Endodermal cell (in vitro differentiated cells): ENCODE results near the gene LAMA4. TPM values are rescaled to one million over a fixed set of nuclear protein-coding genes. Genes with fewer than 3 reads are reported as not detected.

Experiments
- DNase-seq: peaks from one replicate; pipeline ENCODE4 v3.0.0-alpha.2; 2017
- H3K27ac ChIP-seq: 2 replicates; pipeline ENCODE4 v1.5.1; 2013; ENCODE audit warnings: mild to moderate bottlenecking, low read depth, low read length, moderate library complexity
- H3K27me3 ChIP-seq: 2 replicates; pipeline ENCODE4 v1.6.1; 2013; ENCODE audit warnings: mild to moderate bottlenecking, low read length, moderate library complexity; ENCODE audit not compliant: insufficient read depth, control insufficient read depth, poor library complexity, severe bottlenecking
- H3K36me3 ChIP-seq: 2 replicates; pipeline ENCODE4 v1.7.0; 2013; ENCODE audit warnings: mild to moderate bottlenecking, low read length, moderate library complexity; ENCODE audit not compliant: control insufficient read depth, insufficient read depth
- H3K4me1 ChIP-seq: one replicate; pipeline ENCODE4 v1.7.0; 2013; ENCODE audit warnings: low read length; ENCODE audit not compliant: control insufficient read depth, insufficient read depth
- H3K4me3 ChIP-seq: 2 replicates; pipeline ENCODE4 v1.5.1; 2013; ENCODE audit warnings: mild to moderate bottlenecking, low read length, moderate library complexity
- H3K9ac ChIP-seq: 2 replicates; pipeline ENCODE4 v1.6.1; 2013; ENCODE audit warnings: mild to moderate bottlenecking, low read length, moderate library complexity; ENCODE audit not compliant: poor library complexity, severe bottlenecking; ENCODE audit errors: extremely low read depth
- H3K9me3 ChIP-seq: 2 replicates; pipeline ENCODE4 v1.6.1; 2013; ENCODE audit warnings: mild to moderate bottlenecking, low read length, moderate library complexity; ENCODE audit not compliant: control insufficient read depth
- H3K27ac Mint-ChIP-seq: 2 replicates; pipeline ENCODE4 v1.8.0; 2020; ENCODE audit warnings: mixed read lengths
- H3K27me3 Mint-ChIP-seq: 2 replicates; pipeline ENCODE4 v1.8.0; 2021; ENCODE audit warnings: mild to moderate bottlenecking, mixed read lengths; ENCODE audit not compliant: insufficient read depth
- H3K36me3 Mint-ChIP-seq: 2 replicates; pipeline ENCODE4 v1.8.0; 2020; ENCODE audit warnings: low read depth, mixed read lengths
- H3K4me1 Mint-ChIP-seq: 2 replicates; pipeline ENCODE4 v1.8.0; 2020; ENCODE audit warnings: mixed read lengths
- H3K4me3 Mint-ChIP-seq: 2 replicates; pipeline ENCODE4 v1.8.0; 2020; ENCODE audit warnings: mild to moderate bottlenecking, moderate library complexity, mixed read lengths
- H3K9me3 Mint-ChIP-seq: 2 replicates; pipeline ENCODE4 v1.8.0; 2020; ENCODE audit warnings: mild to moderate bottlenecking, mixed read lengths
- WGBS, 2 experiments: methylation state at CpG; one replicate each; pipeline versions ENCODE4 v1.1.5 to v1.1.7; 2013; ENCODE audit warnings: missing lambda C conversion rate in 2 of 2, mixed read lengths in 1 of 2; ENCODE audit not compliant: insufficient coverage in 1 of 2, insufficient read length in 1 of 2; 5-methylcytosine and 5-hydroxymethylcytosine counted together
- total RNA-seq, 2 donors: library from RNA; stranded (reverse); fragmentation: NEBNext Ultra II Directional in 1 of 2; extraction: Animal tissue kit (Norgen Biotek cat#: 25700) in 1 of 2; gene quantifications; 2 replicates in 1 of 2; 3 replicates in 1 of 2; pipeline ENCODE4 v1.2.1, GENCODE V29; 2021
- TF ChIP-seq, protein P1 (sequence below): fragments of 200-600 bp; sonication (generic); conservative IDR thresholded peaks from 2 replicates; pipeline ENCODE4 v1.5.0; 2021; ENCODE audit warnings: antibody characterized with exemption, mild to moderate bottlenecking

LAMA4 gene
- total RNA-seq, 2 donors from 2014 or later = 0.24 to 3.7 TPM

- Histone ChIP-seq H3K9me3 (no peaks in the 10 kb centered on the region), H3K27ac (no peak overlapping the region), H3K4me1 (no peaks in the 10 kb centered on the region), H3K9ac (no peak overlapping the region), H3K36me3 (no peaks in the 10 kb centered on the region), H3K4me3 (no peak overlapping the region), H3K27me3 (no peaks in the 10 kb centered on the region)
- no peak overlapping the region for H3K27ac Mint-ChIP-seq
- H3K27me3 Mint-ChIP-seq = no peaks in the 10 kb centered on the region
- H3K36me3 Mint-ChIP-seq = no peaks in the 10 kb centered on the region
- H3K4me1 Mint-ChIP-seq = no peaks in the 10 kb centered on the region
- no peak for DNase-seq
- TF ChIP-seq, protein P1, sequence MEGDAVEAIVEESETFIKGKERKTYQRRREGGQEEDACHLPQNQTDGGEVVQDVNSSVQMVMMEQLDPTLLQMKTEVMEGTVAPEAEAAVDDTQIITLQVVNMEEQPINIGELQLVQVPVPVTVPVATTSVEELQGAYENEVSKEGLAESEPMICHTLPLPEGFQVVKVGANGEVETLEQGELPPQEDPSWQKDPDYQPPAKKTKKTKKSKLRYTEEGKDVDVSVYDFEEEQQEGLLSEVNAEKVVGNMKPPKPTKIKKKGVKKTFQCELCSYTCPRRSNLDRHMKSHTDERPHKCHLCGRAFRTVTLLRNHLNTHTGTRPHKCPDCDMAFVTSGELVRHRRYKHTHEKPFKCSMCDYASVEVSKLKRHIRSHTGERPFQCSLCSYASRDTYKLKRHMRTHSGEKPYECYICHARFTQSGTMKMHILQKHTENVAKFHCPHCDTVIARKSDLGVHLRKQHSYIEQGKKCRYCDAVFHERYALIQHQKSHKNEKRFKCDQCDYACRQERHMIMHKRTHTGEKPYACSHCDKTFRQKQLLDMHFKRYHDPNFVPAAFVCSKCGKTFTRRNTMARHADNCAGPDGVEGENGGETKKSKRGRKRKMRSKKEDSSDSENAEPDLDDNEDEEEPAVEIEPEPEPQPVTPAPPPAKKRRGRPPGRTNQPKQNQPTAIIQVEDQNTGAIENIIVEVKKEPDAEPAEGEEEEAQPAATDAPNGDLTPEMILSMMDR = no peak
- H3K9me3 Mint-ChIP-seq = no peaks in the 10 kb centered on the region
- WGBS, 2 experiments = 87 to 96% methylated on average over 4 to 5 of the region's 5 CpGs
- H3K4me3 Mint-ChIP-seq = no peak overlapping the region
These were observed 104.0 kb downstream of the LAMA4 start for GRCh38 chr6:112150363-112150762.

GRCh38 chr6:112149719-112150263 is 104.6 kb downstream of the LAMA4 start:
- Mint-ChIP-seq H3K27me3 (no peaks in the 10 kb centered on the region), H3K36me3 (no peaks in the 10 kb centered on the region), H3K4me1 (no peaks in the 10 kb centered on the region), H3K9me3 (no peaks in the 10 kb centered on the region), H3K27ac (no peak overlapping the region), H3K4me3 (no peak overlapping the region)
- WGBS, 2 experiments = 88 to 97% methylated on average over 3 to 4 of the region's 4 CpGs
- TF ChIP-seq, protein P1 = no peak
- no peaks in the 10 kb centered on the region for H3K27me3 ChIP-seq
- no peak overlapping the region for H3K9ac ChIP-seq
- H3K36me3 ChIP-seq = no peaks in the 10 kb centered on the region
- H3K4me1 ChIP-seq = no peaks in the 10 kb centered on the region
- no peak for DNase-seq
- no peaks in the 10 kb centered on the region for H3K9me3 ChIP-seq
- no peak overlapping the region for H3K27ac ChIP-seq
- no peak overlapping the region for H3K4me3 ChIP-seq

DNA sequence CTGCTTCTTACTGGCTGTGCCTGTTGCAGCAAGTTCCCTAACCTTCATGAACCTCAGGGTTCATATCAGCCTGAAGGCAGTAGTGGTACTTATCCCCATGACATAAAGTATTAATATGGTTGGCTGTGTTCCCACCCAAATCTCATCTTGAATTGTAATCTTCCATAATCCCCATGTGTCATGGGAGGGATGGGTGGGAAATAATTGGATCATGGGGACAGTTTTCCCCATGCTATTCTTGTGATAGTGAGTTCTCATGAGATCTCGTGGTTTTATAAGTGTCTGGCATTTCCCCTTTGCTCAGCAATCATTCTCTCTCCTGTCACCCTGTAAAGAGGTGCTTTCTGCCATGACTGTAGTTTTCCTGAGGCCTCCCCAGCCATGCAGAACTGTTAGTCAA is 105.1 kb downstream of the LAMA4 start:
- no peak overlapping the region for H3K9ac ChIP-seq
- H3K36me3 Mint-ChIP-seq = no peaks in the 10 kb centered on the region
- TF ChIP-seq, protein P1 = no peak
- H3K27ac ChIP-seq = no peak overlapping the region
- H3K4me3 Mint-ChIP-seq = no peak overlapping the region
- H3K9me3 Mint-ChIP-seq = no peaks in the 10 kb centered on the region
- H3K9me3 ChIP-seq = no peaks in the 10 kb centered on the region
- H3K4me3 ChIP-seq = no peak overlapping the region
- H3K27me3 Mint-ChIP-seq = no peaks in the 10 kb centered on the region
- no peaks in the 10 kb centered on the region for H3K4me1 Mint-ChIP-seq
- H3K4me1 ChIP-seq = no peaks in the 10 kb centered on the region
- no peak overlapping the region for H3K27ac Mint-ChIP-seq
- 100% methylated on average over 1 of the region's 1 CpG; no CpG with 5 or more reads in 1 of the 2 experiments for WGBS, 2 experiments
- no peak for DNase-seq
- H3K27me3 ChIP-seq = no peaks in the 10 kb centered on the region
- no peaks in the 10 kb centered on the region for H3K36me3 ChIP-seq
